Right renal pelvis (tissue), 4 donors: Measurements from ENCODE around the gene CAPZB. TPM values are rescaled to one million over a fixed set of nuclear protein-coding genes. Genes with fewer than 3 reads are reported as not detected.

Experiments
- DNase-seq, 4 donors: peaks; one replicate each; pipeline ENCODE4 v3.0.0-alpha.2; 2013; ENCODE audit warnings: low read depth in 4 of 4, low spot score in 3 of 4, missing footprints in 1 of 4
- polyA plus RNA-seq, 4 donors: library from polyadenylated mRNA; unstranded; fragments of 120-200 nt; gene quantifications; one replicate each; pipeline ENCODE4 v1.2.1, GENCODE V29; 2013; ENCODE audit not compliant: insufficient read length in 4 of 4

CAPZB gene
- polyA plus RNA-seq, 4 donors: 248 to 277 (median 264) TPM

GRCh38 chr1:19450811-19451515 is 34.4 kb downstream of the CAPZB start:
- DNase-seq: no peak

- DNase-seq: no peak
Observed at GRCh38 chr1:19449454-19450228, 35.7 kb downstream of the CAPZB start.

- DNase-seq: no peak
Observed at GRCh38 chr1:19448491-19449439, 36.6 kb downstream of the CAPZB start.

DNA sequence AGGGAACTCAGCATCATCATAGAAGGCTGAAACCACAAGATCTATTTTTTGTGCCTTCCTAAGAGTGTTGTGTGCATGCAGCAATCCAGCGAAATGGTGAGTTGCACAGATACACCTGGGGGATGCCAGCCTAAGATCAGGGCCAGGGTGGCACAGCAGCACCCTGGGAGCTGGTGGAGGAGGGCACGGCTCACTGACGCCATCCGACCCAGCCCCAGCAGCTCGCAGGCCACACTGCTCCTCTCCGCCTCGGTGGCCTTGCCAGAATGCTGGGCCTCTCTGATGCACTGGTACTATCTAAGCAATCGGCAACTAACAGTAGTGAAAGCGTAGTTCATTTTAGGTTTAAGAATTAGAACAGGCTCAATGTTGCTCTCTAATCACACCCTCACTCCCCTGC is 37.8 kb downstream of the CAPZB start:
- DNase-seq: no peak

GRCh38 chr1:19445417-19446342 is 39.7 kb downstream of the CAPZB start:
- no peak for DNase-seq

GRCh38 chr1:19444296-19445021 is 40.9 kb downstream of the CAPZB start:
- DNase-seq: no peak

GRCh38 chr1:19443326-19443725 is 42.0 kb downstream of the CAPZB start:
- DNase-seq: no peak

GRCh38 chr1:19442154-19443096 is 42.9 kb downstream of the CAPZB start:
- DNase-seq: no peak

DNA sequence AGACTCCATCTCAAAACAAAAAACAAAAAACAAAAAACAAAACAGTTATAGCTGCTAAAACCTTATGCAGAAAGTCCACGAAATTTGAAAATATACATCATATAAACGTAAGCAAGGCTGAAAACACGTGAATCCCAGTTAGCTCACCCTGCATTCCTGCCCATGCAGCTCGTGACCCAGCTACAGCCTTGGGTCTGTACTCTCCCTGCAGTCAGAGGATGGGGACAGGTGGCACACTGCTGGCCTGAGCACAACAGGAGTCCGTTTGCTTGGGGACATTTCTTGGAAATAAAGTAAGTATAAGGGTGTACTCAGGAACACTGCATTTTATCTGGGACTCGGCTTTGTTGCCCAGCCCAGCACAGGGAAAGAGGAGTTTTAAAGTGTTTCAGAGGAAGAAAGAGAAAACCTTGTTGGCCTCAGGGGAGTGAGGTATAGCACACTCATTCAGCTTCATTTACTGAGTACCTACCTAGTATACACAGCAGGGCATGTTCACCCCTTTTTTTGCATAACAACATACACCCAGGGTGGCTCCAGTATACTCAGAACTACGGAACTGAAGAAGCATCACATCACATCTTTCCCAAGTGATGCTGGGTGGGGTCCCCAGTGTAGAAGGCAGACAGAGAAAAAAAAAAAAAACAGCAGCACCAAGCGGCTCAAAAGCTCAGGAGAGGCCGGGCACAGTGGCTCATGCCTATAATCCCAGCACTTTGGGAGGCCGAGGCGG is 44.1 kb downstream of the CAPZB start:
- no peak for DNase-seq

DNA sequence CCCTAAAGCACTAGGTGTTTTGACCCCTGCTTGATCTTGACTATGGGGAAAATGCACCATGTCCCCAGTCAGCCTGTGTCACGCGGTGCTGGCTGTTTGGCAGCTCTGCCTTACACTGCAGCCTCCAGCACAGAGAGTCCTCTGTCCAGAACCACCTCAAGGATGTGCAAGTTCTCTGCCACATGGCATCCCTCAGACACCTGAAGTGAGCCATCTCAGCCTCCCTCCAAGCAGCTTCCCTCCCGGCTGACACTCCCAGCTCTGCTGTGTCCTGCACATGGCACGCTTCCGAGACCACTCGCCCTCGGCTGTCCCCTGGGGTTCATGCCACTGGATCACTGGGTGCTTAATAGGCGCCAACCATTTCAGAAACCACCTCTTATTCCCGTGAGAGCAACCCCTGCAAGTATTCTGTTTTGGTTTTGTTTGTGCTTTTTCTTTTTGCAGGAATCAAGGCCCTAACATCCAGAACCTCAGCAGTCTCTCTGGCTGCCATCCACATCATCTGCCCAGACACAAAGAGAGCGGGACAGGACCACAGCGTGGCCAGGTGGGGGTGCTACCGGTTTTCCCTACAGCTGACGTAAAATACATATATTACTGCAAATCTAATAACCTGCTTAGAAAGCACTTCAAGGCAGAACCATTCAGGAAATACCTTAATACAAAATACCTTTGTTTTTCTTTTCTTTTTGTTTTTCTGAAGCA is 45.7 kb downstream of the CAPZB start:
- DNase-seq: no peak

DNA sequence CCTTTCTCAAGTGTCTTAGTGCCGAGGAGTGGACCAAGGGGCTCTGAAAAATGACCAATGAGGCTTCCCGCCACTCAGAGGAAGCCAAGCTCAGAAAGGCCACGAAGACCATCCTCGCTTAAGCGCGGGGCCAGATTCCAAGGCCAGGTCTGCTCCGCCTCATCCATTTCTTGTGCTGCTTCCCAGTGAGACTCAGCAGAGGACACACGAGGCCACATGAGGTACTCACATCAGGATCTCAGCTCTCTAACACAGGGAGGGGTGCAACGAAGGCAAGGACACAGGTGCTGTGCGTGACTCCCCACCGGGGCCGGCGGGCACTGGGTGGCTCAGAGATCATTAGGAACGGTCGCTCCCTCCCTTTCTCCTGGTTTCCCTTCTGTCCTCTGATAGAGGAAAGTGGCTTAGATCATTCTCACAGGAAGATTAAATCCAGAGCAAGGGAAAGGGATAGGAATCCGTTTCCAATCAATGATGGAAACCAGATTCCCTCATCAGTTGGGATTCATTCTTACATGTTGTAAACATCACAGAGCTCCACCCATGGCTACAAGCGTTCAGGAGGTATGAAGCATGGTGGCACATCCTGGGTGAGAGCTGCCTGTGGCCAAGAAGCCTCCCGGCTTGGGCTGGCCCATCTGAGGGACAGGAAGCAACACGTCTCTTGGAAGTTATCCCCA is 46.7 kb downstream of the CAPZB start:
- DNase-seq: no peak

DNA sequence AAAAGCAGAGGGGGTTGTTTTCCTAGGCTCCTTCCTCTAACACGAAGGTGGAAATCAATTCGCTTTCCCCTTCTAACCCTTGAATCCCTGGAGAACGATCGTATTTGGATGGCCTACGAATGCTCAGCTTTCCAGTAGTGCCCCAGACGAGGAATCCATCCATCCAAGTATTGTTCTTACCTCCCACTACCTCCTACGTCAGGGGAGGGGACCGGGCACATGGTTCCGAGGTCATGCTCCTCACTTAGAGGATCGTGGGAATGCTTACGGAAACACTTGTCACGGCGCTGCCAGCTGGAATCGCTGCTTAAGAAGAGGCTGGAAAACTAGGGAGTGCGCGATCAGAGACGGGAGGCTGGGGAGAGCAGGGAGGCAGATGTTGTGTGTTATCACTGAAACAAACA is 47.4 kb downstream of the CAPZB start:
- DNase-seq: peak in 3 of 4 donors; percentile 56 to 64 (median 60)

GRCh38 chr1:19436716-19437476 is 48.4 kb downstream of the CAPZB start:
- no peak for DNase-seq

DNA sequence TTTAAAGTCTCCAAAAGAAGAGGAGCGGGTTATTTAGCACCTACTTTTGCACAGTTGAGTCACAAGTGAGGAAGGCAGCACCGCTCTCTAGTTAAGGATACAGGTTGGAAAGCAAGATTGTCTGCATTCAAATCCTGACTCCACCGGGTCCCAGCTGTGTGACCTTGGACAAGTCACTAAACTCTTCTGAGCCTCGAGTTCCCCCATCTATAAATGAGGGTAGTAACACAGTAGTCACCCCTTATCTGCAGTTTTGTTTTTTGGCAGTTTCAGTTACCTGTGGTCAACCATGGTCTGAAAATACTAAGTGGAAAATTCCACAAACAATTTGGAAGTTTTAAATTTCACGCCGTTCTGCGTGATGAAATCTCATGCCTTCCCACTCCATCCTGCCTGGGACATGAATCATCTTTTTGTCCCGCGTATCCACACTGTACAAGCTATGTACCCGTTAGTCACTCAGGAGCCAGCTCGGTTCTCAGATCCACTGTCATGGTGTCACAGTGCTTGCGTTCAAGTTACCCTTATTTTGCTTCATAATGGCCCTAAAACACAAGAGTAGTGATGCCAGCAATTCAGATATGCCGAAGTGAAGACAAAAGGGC is 49.4 kb downstream of the CAPZB start:
- DNase-seq: no peak

DNA sequence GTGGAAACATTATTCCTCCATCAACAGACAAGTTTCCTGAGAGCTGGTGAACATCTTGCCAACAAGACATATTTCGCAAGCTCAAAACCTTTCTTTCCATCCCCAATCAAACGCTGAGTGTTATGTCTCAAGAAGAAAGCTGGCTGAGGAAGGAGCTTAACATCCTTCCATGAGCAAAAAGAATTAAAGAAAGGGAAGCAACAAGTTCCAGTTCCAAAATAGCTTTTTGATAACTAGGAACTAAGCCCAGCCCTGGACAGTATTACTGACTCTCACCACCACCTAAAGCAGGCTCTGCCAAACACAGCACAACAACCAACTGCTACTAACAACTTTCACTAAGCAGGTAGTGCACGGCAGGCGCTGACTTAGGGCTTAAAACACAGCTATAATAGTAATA is 50.2 kb downstream of the CAPZB start:
- DNase-seq: no peak
